ENCODE data around the gene NHS.

DNA sequence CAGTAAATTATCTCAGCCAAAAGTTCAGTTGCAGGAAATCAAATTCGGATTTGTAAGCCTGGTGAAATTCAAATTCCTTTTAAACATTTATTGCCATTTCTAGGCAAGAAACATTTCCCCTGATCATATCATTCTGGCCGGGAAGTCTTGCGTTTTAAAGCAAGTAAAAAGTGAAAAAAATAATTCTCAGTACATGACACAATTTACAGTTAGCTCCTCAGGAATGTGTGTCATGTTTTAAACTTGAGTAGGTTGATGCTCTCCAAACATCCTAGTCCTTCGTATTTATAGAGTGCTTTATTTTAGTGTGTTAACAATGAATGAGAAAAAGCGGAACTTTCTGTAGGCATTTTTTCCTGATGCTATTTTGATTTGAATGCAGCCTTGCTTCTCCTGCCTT is 204.0 kb downstream of the NHS start:
- TF ChIP-seq, protein P1, sequence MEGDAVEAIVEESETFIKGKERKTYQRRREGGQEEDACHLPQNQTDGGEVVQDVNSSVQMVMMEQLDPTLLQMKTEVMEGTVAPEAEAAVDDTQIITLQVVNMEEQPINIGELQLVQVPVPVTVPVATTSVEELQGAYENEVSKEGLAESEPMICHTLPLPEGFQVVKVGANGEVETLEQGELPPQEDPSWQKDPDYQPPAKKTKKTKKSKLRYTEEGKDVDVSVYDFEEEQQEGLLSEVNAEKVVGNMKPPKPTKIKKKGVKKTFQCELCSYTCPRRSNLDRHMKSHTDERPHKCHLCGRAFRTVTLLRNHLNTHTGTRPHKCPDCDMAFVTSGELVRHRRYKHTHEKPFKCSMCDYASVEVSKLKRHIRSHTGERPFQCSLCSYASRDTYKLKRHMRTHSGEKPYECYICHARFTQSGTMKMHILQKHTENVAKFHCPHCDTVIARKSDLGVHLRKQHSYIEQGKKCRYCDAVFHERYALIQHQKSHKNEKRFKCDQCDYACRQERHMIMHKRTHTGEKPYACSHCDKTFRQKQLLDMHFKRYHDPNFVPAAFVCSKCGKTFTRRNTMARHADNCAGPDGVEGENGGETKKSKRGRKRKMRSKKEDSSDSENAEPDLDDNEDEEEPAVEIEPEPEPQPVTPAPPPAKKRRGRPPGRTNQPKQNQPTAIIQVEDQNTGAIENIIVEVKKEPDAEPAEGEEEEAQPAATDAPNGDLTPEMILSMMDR (IDR thresholded peaks at IDR 0.05 in 4 of 5, conservative IDR thresholded peaks at IDR 0.05 in 1 of 5) = no peak
- TF ChIP-seq POLR2A (IDR thresholded peaks at IDR 0.05) = no peak
